Adipocyte (in vitro differentiated cells): ENCODE measurements around the gene PIGS.
"Not testable (repeated sequence)": the region's sequence is repeated elsewhere in the genome, so short reads cannot be mapped to it uniquely, and the experiment has no call there.

Experiments
- DNase-seq: peaks from one replicate; pipeline ENCODE4 v3.0.0-alpha.2; 2015; ENCODE audit warnings: low read depth
- H3K27me3 ChIP-seq: replicated peaks from 2 replicates; pipeline ENCODE4 v1.7.0; 2013; ENCODE audit warnings: mild to moderate bottlenecking, low read length, moderate library complexity; ENCODE audit not compliant: control insufficient read depth, insufficient read depth
- H3K36me3 ChIP-seq: 2 replicates; pipeline ENCODE4 v1.7.0; 2013; ENCODE audit warnings: low read length, mild to moderate bottlenecking, moderate library complexity; ENCODE audit not compliant: control insufficient read depth, insufficient read depth, severe bottlenecking
- H3K4me1 ChIP-seq: 2 replicates; pipeline ENCODE4 v1.7.0; 2013; ENCODE audit warnings: mild to moderate bottlenecking, low read length, moderate library complexity; ENCODE audit not compliant: control insufficient read depth, insufficient read depth
- H3K4me3 ChIP-seq: 2 replicates; pipeline ENCODE4 v1.7.0; 2013; ENCODE audit warnings: mild to moderate bottlenecking, low read length, moderate library complexity
- H3K9ac ChIP-seq: 2 replicates; pipeline ENCODE4 v1.7.0; 2013; ENCODE audit warnings: mild to moderate bottlenecking, low read length, moderate library complexity
- H3K9me3 ChIP-seq: 2 replicates; pipeline ENCODE4 v1.7.0; 2013; ENCODE audit warnings: mild to moderate bottlenecking, low read length, moderate library complexity; ENCODE audit not compliant: control insufficient read depth

Gene PIGS

DNA sequence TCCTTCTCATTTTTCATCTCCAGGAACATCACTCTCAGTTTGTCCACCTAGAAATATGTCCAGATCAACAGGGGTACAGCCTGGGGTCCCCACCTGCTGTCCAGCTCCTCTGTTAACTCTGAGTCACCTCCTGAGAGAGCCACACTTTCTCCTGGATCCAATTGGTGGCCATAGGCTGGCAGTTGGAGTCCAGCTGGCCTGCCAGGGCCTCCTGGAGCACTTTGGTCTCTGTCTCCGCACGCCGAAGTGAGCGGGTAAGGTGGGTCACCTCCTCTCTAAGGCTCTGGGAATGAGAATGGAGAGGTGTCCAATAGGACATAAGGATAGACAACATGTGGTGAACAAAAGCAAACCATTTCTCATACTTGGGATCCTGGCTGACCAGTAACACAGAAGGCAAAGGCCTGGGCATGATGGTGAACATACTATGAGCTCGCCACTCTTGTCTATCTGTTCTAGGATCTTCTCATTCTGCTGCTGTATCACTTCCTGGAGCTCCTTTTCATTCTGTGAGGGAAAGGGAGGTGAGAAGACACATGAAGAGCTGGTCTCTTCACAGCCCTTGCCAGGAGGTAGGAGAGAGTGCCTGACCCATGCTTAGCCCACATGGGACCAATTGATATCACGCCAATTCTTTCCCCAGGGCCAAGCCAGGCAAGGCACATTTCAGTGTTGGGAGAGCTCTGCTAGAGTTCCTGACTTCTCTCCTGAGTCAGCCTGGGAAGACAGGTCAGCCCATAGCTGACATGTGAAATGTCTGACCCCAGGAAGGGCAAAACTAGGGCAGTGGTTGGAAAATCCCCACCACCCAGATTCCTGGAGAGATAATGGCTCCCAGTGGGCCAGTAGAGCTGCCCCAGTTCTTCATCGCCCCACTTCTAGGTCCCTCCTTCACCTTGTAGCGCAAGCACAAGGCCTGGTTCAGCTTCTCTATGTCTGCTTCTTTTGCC is 7.2 kb upstream of the PIGS start:
- H3K4me1 ChIP-seq = peaks cover 7% of the 10 kb centered on the region
- H3K4me3 ChIP-seq = no peak overlapping the region
- H3K9ac ChIP-seq = no peak overlapping the region
- no peak for DNase-seq
- no peaks in the 10 kb centered on the region for H3K27me3 ChIP-seq
- no peaks in the 10 kb centered on the region for H3K9me3 ChIP-seq
- peaks cover 5% of the 10 kb centered on the region for H3K36me3 ChIP-seq

DNA sequence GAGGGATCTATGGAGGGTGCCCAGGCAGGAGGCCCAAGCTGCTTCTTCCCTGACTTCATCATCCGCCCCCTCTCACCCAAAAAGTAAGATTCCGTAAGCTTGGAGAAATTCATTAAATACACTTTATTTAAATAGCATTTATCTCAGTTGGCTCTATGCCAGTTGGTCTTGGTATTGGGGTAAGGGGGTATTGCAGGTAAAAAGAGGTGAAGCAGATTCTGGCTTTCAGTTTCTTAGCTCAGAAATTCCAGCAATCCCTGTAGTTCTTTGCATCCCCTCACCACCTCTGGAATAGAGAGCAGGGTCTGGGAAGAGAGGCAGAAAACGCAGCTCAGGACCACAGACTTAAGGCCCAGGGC is 6.1 kb upstream of the PIGS start:
- peaks cover 3% of the 10 kb centered on the region for H3K36me3 ChIP-seq
- DNase-seq = no peak
- H3K9ac ChIP-seq = no peak overlapping the region
- H3K9me3 ChIP-seq = no peaks in the 10 kb centered on the region
- H3K27me3 ChIP-seq = no peaks in the 10 kb centered on the region
- no peak overlapping the region for H3K4me3 ChIP-seq
- peaks cover 11% of the 10 kb centered on the region for H3K4me1 ChIP-seq

DNA sequence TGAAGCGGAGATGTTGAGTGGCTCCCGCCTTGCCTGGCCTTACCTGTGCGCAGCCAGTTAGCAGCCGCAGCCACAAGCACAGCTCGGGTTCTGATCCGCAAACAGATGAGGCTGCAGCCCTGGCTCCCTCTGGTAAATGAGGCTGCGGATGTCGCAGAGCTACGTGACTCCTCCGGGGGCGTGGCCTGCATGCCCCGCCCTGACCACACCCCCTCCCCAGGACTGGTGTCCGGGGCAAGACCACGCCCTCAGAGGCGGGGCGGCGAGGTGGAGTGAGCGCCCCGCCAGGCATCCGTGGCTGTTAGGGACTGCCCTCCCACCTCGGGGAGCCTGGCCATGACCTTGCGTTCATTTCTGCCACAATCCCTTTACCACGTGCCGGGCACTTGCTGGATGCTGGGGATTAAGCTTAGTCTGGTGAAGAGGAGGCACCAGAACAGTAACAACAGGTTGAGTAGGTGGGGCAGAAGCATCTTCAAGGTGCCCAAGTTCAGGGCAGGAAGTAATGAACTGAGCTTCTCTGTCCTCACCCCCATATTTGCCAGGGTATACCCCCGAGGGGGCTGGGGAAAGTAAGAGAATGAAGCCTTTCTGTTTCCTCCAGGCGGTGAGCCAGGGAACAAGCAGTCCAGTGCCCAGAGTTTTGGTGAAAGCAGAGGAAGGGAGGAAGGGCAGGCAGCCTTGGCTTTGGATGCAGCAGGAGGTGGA is 5.6 kb upstream of the PIGS start, which contains the start of gene ALDOC:
Gene ALDOC (minus strand): TSS at position 138 of the 708 bp plus-strand sequence. CDS start 1,363 bp downstream, outside the sequence.
- peaks cover 16% of the 10 kb centered on the region for H3K4me1 ChIP-seq
- H3K36me3 ChIP-seq = peaks cover 3% of the 10 kb centered on the region
- H3K4me3 ChIP-seq = peak within 1 kb of the TSS; percentile 67
- no peaks in the 10 kb centered on the region for H3K27me3 ChIP-seq
- no peak within 1 kb of the TSS for H3K9ac ChIP-seq
- H3K9me3 ChIP-seq = no peaks in the 10 kb centered on the region
- peak; percentile 95 for DNase-seq

DNA sequence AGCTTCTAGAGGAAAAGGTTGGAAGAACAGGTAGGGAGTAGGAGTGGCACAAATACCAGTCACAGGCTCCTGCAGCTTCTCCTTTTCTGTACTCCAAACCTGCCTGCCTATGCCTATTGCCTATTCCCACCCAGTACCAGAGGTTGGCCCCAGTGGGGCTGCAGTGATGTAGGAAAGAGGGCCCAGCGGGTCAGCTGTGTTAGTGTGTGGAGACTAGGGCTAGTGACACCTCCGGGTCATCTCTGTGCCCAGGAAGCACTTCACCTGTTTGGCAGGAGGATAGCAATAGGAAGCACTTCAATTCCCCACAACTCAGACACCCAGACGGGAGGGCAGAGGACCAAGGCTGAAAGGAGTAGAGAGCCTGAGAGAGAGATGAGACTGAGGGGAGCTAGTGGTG is 4.7 kb upstream of the PIGS start:
- H3K36me3 ChIP-seq, H3K4me3 ChIP-seq, H3K9ac ChIP-seq, DNase-seq, H3K9me3 ChIP-seq, H3K27me3 ChIP-seq: not testable (repeated sequence)
- peaks cover 19% of the 10 kb centered on the region for H3K4me1 ChIP-seq

DNA sequence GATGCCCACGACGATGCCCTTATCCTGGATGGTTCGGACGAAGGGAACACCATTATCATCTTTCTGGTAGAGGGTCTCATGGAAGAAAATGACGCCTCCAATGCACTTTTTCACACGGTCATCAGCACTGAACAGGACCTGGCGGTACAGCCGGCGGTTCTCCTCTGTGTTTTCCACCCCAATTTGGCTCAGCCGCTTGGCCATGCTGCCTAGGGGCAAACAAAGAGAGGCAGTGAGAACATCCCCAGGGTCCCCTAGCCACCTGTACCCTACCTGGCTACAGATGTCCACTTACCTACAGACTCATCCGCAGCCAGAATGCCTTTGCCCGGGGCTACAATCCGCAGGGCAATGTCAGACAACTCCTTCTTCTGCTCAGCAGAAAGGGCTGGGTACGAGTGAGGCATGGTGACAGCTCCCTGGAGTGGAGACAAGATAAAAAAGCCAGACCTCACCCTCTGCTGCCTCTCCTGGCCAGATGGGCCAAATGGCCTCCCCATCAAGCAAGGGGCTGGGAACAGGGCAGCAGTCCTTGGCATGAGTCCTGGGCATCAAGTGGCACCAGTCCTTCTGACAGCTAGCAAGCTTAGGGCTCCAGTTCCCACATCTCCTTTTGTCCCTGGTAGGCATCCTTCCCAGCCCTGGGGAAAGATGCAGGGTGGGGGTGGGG is 3.9 kb upstream of the PIGS start:
- peaks cover 3% of the 10 kb centered on the region for H3K36me3 ChIP-seq
- H3K4me3 ChIP-seq = no peak overlapping the region
- no peaks in the 10 kb centered on the region for H3K9me3 ChIP-seq
- no peaks in the 10 kb centered on the region for H3K27me3 ChIP-seq
- no peak overlapping the region for H3K9ac ChIP-seq
- peaks cover 22% of the 10 kb centered on the region for H3K4me1 ChIP-seq
- no peak for DNase-seq

DNA sequence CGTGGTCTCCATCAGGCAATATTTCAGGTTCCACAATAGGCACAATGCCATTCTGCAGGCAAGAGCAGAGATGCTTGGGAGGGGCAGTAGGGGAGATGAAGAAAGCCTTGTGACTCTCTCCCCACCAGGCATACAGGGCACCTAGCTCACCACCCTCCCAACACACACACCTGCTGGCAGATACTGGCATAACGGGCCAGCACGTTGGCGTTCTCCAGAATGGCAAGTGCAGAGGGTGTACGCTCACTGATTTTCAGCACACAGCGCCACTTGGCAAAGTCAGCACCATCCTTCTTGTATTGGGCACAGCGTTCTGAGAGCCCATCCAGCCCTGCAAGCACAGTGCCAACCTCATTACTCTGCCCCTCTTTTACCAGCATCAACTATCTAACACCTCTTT is 3.2 kb upstream of the PIGS start:
- H3K27me3 ChIP-seq = no peaks in the 10 kb centered on the region
- H3K4me1 ChIP-seq = peaks cover 25% of the 10 kb centered on the region
- no peaks in the 10 kb centered on the region for H3K9me3 ChIP-seq
- H3K4me3 ChIP-seq = no peak overlapping the region
- no peak for DNase-seq
- peaks cover 3% of the 10 kb centered on the region for H3K36me3 ChIP-seq
- no peak overlapping the region for H3K9ac ChIP-seq

DNA sequence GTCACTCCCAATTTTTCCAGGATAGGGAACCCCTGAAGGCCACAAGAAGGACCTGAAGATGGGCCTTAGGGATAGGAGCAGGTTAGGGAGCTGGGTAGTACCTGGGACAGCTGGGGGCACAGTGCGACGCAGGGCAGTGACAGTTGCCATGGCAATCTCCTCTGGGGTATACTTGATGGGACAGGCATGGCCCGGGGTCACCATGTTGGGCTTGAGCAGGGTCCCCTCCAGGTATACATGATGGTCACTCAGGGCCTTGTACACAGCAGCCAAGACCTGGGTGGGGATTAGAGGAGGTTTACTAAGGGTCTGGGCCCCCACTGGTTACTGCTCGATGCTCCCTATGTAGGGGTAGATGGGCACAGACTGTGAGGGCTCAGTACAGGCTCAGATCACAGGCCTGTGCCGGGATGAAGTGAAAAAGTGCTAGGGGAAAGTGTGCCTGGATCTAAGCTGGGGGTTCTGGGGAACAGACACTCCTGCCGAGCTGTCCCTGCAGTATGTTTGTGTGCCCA is 2.7 kb upstream of the PIGS start:
- H3K27me3 ChIP-seq = no peaks in the 10 kb centered on the region
- no peak overlapping the region for H3K9ac ChIP-seq
- H3K4me1 ChIP-seq = peaks cover 25% of the 10 kb centered on the region
- H3K9me3 ChIP-seq = no peaks in the 10 kb centered on the region
- H3K4me3 ChIP-seq = no peak overlapping the region
- DNase-seq = no peak
- peaks cover 3% of the 10 kb centered on the region for H3K36me3 ChIP-seq

DNA sequence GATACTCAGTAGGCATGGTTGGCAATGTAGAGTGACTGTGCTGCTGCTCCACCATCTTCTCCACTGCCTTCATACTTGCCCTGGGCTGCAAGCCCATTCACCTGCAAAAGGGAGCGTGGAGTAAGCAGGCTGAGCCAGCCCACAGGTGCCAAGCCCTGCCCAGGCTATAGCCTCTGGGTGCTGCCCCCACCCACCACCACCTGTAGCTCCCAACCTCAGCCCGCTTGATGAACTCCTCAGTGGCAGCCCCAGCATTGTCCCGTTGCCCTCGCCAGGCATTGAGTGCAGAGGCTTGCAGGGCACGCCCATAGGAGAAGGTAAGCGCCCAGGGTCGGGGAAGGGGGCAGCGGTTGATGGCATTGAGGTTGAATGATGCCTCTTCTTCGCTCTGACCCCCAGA is 2.2 kb upstream of the PIGS start:
- H3K9me3 ChIP-seq = no peaks in the 10 kb centered on the region
- no peak overlapping the region for H3K9ac ChIP-seq
- no peaks in the 10 kb centered on the region for H3K27me3 ChIP-seq
- no peak for DNase-seq
- peaks cover 25% of the 10 kb centered on the region for H3K4me1 ChIP-seq
- peaks cover 2% of the 10 kb centered on the region for H3K36me3 ChIP-seq
- no peak overlapping the region for H3K4me3 ChIP-seq

DNA sequence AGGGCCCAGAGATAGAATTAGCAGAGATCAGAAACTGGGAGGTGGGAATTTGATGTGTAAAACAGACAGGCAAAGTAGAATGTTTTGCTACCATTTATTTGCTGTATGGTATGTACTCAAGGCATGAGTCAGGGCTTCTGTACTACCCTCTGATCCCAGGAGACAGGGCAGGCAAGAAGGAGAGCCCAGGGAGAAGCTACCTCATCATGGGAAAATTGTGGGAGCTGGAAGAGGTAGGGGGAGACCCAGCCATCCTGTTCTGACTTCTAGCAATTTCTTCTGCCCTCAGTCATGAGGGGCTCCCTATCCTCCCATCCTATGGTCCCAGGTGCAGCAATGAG is 1.7 kb upstream of the PIGS start:
- H3K4me1 ChIP-seq = peaks cover 25% of the 10 kb centered on the region
- H3K36me3 ChIP-seq = no peaks in the 10 kb centered on the region
- no peaks in the 10 kb centered on the region for H3K9me3 ChIP-seq
- H3K4me3 ChIP-seq = no peak overlapping the region
- no peak overlapping the region for H3K9ac ChIP-seq
- DNase-seq = no peak
- no peaks in the 10 kb centered on the region for H3K27me3 ChIP-seq

DNA sequence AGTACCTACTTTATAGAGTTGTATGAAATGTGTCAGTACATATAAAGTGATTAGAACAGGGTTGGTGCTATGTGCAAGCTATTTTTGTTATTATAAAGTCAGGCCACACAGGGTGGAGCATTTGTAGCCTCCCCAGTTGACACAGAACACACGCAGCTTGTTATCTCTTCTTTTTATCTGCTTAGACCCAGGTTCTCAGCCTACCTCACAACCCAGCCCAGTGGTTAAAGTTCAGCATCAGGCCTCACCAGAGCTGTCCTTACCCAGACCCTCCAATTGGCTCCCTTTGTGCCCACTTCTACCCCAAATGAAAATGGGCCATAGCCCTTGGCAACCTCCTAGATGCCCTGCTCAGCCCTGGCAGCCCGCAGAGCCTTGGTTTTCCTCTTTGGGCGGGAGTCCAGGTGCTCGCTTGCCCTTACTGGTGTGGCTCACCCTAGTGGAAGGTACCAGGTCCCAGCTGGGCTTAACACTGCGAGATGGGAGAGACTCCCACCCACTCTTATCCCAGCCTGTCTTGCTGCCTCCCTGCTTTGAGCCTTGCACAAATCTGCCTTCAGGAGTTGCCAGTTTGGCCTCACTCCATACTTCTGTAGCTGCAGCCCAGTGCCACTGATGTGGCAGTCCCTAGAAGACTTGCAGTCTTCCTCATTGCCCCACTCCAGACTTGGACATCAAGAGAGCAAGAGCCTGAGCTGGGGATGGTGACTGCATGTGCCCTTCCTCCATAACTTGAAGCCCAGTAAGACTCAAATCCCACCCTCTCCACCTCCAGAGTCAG is 1.1 kb upstream of the PIGS start:
- peaks cover 4% of the 10 kb centered on the region for H3K36me3 ChIP-seq
- DNase-seq = no peak
- H3K27me3 ChIP-seq = no peaks in the 10 kb centered on the region
- peak overlapping the region; percentile 92 for H3K4me3 ChIP-seq
- H3K9ac ChIP-seq = peak overlapping the region; percentile 90
- no peaks in the 10 kb centered on the region for H3K9me3 ChIP-seq
- H3K4me1 ChIP-seq = peaks cover 25% of the 10 kb centered on the region
